Lower lobe of right lung (tissue), 2 donors: Measurements from ENCODE around the gene TOX2. TPM values are rescaled to one million over a fixed set of nuclear protein-coding genes. Genes with fewer than 3 reads are reported as not detected.

ENCODE experiments used
- ATAC-seq, 2 donors: fragments of 200-7000 bp; cut with Tn5 transposase; one replicate each; pipeline ENCODE4 v1.9.1; 2020 to 2022; ENCODE audit warnings: mild to moderate bottlenecking in 2 of 2, moderate library complexity in 2 of 2
- DNase-seq: peaks from one replicate; pipeline ENCODE4 v3.0.0-alpha.2; 2020
- H3K27ac ChIP-seq: fragments of 200-600 bp; one replicate; pipeline ENCODE4 v1.8.0; 2022
- H3K27me3 ChIP-seq: fragments of 200-600 bp; one replicate; pipeline ENCODE4 v1.8.0; 2022; ENCODE audit warnings: low read depth
- H3K36me3 ChIP-seq: fragments of 200-600 bp; one replicate; pipeline ENCODE4 v1.8.0; 2022; ENCODE audit warnings: mild to moderate bottlenecking
- H3K4me1 ChIP-seq: fragments of 200-600 bp; one replicate; pipeline ENCODE4 v1.8.0; 2022
- H3K4me3 ChIP-seq: fragments of 200-600 bp; one replicate; pipeline ENCODE4 v1.8.0; 2022; ENCODE audit warnings: mild to moderate bottlenecking
- H3K9me3 ChIP-seq: fragments of 200-600 bp; one replicate; pipeline ENCODE4 v1.8.0; 2022
- intact Hi-C: fragments of 100-400 bp; cut with DNase I; formaldehyde crosslinking; loops from one replicate; pipeline ENCODE4 v1.11.0; 2022
- total RNA-seq: library from RNA; stranded (reverse); fragmentation: NEBNext Ultra II Directional; extraction: Animal tissue kit (Norgen Biotek cat#: 25700); gene quantifications from one replicate; pipeline ENCODE4 v1.2.1, GENCODE V29; 2021
- TF ChIP-seq, protein P1 (sequence below): fragments of 200-600 bp; IDR thresholded peaks from one replicate; pipeline ENCODE4 v1.8.0; 2022; ENCODE audit warnings: antibody characterized with exemption, mild to moderate bottlenecking
- donor health status: DM: no; HTN: yes; CAD: no; lungs with severe emphysema.

Gene TOX2
- total RNA-seq, 1 donor from 2014 or later, result 16.3 TPM

GRCh38 chr20:44115762-44116644 is 201.4 kb downstream of the TOX2 start:
- no peaks in the 10 kb centered on the region for H3K4me1 ChIP-seq
- ATAC-seq, result no peak
- intact Hi-C loops, result loop anchor here (5.0 kb wide), 1 partner anchor 76 kb away; no protein-coding TSS in a partner anchor
- no peaks in the 10 kb centered on the region for H3K9me3 ChIP-seq
- H3K27ac ChIP-seq, result no peak overlapping the region
- no peak for DNase-seq
- peaks cover 40% of the 10 kb centered on the region for H3K27me3 ChIP-seq
- no peak overlapping the region for H3K4me3 ChIP-seq
- no peaks in the 10 kb centered on the region for H3K36me3 ChIP-seq
- TF ChIP-seq, protein P1, sequence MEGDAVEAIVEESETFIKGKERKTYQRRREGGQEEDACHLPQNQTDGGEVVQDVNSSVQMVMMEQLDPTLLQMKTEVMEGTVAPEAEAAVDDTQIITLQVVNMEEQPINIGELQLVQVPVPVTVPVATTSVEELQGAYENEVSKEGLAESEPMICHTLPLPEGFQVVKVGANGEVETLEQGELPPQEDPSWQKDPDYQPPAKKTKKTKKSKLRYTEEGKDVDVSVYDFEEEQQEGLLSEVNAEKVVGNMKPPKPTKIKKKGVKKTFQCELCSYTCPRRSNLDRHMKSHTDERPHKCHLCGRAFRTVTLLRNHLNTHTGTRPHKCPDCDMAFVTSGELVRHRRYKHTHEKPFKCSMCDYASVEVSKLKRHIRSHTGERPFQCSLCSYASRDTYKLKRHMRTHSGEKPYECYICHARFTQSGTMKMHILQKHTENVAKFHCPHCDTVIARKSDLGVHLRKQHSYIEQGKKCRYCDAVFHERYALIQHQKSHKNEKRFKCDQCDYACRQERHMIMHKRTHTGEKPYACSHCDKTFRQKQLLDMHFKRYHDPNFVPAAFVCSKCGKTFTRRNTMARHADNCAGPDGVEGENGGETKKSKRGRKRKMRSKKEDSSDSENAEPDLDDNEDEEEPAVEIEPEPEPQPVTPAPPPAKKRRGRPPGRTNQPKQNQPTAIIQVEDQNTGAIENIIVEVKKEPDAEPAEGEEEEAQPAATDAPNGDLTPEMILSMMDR, result no peak

- H3K9me3 ChIP-seq, result no peaks in the 10 kb centered on the region
- no peak for ATAC-seq
- TF ChIP-seq, protein P1, result no peak
- intact Hi-C loops, result loop anchor here (5.0 kb wide), 1 partner anchor 75 kb away; no protein-coding TSS in a partner anchor
- no peak overlapping the region for H3K4me3 ChIP-seq
- DNase-seq, result no peak
- H3K27me3 ChIP-seq, result peaks cover 47% of the 10 kb centered on the region
- no peaks in the 10 kb centered on the region for H3K36me3 ChIP-seq
- H3K4me1 ChIP-seq, result no peaks in the 10 kb centered on the region
- H3K27ac ChIP-seq, result no peak overlapping the region
These were observed 202.9 kb downstream of the TOX2 start for GRCh38 chr20:44117296-44118184.

- no peak for ATAC-seq
- Histone ChIP-seq H3K4me1 (no peaks in the 10 kb centered on the region), H3K4me3 (no peak overlapping the region), H3K27ac (no peak overlapping the region), H3K9me3 (no peaks in the 10 kb centered on the region), H3K36me3 (no peaks in the 10 kb centered on the region), H3K27me3 (peaks cover 55% of the 10 kb centered on the region)
- DNase-seq, result no peak
- TF ChIP-seq, protein P1, result no peak
- intact Hi-C loops, result loop anchor here (5.0 kb wide), 1 partner anchor 74 kb away; no protein-coding TSS in a partner anchor
These were observed 203.8 kb downstream of the TOX2 start for GRCh38 chr20:44118185-44119033.

Other genes starting within 250 kb of the TOX2 start
- gene MYBL2, start 247.7 kb upstream of the TOX2 start, total RNA-seq, result 1.7 TPM
- gene GTSF1L, start 187.8 kb upstream of the TOX2 start, total RNA-seq, result not detected